Amniotic epithelial cell (primary cell): ENCODE results near the gene FOXS1.

Experiments
- DNase-seq: peaks from one replicate; pipeline ENCODE4 v3.0.0-alpha.2; 2010; ENCODE audit warnings: low read depth

FOXS1 gene

DNA sequence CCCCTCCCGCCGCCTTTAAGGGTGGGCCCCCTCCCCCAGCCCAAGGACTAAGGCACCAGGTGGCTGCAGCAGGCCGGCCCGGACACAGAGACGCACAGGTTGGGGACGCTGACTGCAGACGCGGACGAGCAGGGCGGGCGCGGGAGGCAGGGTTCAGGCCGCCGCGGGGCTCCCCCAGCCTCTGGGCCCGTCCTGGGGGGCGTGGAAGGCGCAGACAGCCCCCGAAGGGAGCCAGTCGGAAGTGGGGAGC, 15.7 kb upstream of the FOXS1 start:
- no peak for DNase-seq

GRCh38 chr20:31860390-31861134, 15.2 kb upstream of the FOXS1 start:
- peak; percentile 40 for DNase-seq

GRCh38 chr20:31859998-31860380, 14.6 kb upstream of the FOXS1 start:
- no peak for DNase-seq

DNA sequence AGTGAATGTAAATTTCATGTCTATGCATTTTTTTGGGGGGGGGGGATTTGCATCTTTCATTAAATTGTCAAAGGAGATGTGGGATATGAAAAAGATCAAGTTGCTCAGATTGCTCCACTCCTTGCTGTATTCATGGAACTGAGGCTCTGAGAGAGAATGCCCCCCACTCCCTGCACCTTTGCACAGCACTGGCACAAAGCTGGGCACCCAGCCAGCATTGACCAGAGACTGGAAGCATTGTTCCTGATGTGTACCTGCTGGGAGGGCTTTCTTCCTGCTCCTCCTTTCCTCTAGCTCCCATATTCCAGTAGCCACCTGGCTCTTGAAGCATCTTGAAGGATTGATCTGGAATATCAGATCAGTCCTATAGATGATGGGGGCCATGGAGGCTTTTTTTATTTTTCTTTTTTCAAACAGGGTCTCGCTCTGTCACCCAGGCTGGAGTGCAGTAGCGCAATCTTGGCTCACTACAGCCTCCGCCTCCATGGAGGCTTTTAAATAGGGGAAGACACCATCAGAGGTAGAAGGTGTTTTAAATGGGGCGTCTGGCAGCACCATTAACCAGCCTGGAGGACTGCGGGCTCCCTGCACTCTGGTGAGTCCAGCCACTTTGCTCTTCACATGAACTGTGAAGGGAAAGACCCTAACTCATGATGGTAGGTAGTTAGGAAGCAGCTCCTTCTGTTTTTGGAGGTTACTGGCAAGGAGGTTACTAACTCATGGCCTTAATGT, 14.0 kb upstream of the FOXS1 start:
- no peak for DNase-seq

- no peak for DNase-seq
Measured at GRCh38 chr20:31858760-31859083, 13.3 kb upstream of the FOXS1 start.

- no peak for DNase-seq
Measured at GRCh38 chr20:31857861-31858759, 12.7 kb upstream of the FOXS1 start.

- DNase-seq = no peak
Measured at GRCh38 chr20:31856516-31856915, 11.1 kb upstream of the FOXS1 start.

- no peak for DNase-seq
Measured at GRCh38 chr20:31853481-31853880, 8.1 kb upstream of the FOXS1 start.

GRCh38 chr20:31851240-31851955, 6.0 kb upstream of the FOXS1 start:
- no peak for DNase-seq

DNA sequence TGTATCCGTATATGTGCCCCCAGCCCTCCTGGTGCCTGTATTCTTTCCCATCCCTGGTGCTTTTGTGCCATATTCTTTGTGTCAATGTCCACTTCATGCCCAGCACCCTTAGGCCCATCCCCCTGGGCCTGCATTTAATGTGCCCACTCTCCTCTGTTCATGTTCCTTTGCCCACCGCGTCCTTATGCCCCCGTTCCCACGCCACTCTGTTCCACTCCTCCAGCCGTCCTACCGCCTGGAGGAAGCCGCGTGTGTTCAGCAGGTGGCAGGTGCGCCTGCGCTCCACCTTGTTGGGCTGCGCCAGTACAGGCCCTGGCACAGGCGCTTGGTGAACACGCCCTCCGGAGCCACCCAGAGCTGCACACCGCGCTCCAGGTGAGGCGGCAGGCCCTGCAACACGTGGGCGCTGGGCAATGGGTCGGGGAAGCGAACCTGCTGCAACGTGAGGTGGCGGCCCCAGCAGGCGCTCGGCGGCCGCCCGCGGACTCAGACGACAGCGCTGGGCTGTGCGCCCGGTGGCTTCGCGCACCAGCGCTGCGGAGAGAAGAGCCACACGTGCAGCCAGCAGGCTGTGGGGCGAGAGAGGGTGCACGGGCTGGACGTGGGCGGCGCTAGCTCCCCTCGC, 4.0 kb upstream of the FOXS1 start:
- DNase-seq = no peak

- DNase-seq = no peak
Measured at GRCh38 chr20:31848088-31848999, 2.9 kb upstream of the FOXS1 start.

DNA sequence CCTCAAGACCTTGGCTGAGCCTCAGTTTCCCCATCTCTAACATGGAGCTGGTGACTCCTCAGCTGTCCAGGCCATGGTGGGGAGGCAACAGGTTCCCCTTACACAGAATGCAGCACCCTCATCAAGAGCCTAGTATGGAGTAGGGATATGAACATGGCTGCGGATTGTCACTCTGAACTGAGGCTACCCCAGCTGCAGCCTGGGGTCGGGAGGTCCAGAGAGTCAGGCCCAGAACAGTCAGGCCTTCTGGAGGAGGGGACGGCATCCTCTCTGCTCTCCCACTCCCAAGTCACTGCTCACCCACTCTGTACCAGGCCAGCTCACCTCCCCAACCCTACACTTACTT, 1.4 kb upstream of the FOXS1 start:
- no peak for DNase-seq

- no peak for DNase-seq
Measured at GRCh38 chr20:31844737-31845299, 586 bp downstream of the FOXS1 start.

- no peak for DNase-seq
Measured at GRCh38 chr20:31843881-31844280, 1.5 kb downstream of the FOXS1 start.

- DNase-seq = no peak
Measured at GRCh38 chr20:31843288-31843687, 2.1 kb downstream of the FOXS1 start.

- DNase-seq = peak; percentile 41
Measured at GRCh38 chr20:31842471-31843157, 2.8 kb downstream of the FOXS1 start.

- peak; percentile 68 for DNase-seq
Measured at GRCh38 chr20:31841928-31842327, 3.5 kb downstream of the FOXS1 start.

GRCh38 chr20:31840906-31841816, 4.2 kb downstream of the FOXS1 start:
- no peak for DNase-seq
